A673 (cell line): ENCODE data around the gene CNDP1. TPM values are rescaled to one million over a fixed set of nuclear protein-coding genes. Genes with fewer than 3 reads are reported as not detected.

Source experiments
- BruUV-seq: library from RNA; stranded (reverse); fragments of 400-500 nt; replicated peaks from 2 replicates; lab custom pipeline; 2021; lab: Mats Ljungman, UMichigan
- CTCF ChIA-PET: fragments of 300-600 bp; sonication (Branson Sonifier 250); formaldehyde crosslinking; loops from one replicate; lab custom pipeline; 2022; ENCODE audit warnings: antibody characterized with exemption; lab: Charles Lee
- POLR2A ChIA-PET: fragments of 300-600 bp; sonication (Branson Sonifier 250); formaldehyde crosslinking; loops from one replicate; lab custom pipeline; 2022; ENCODE audit warnings: antibody characterized with exemption; ENCODE audit not compliant: low non-redundant PET; lab: Charles Lee
- DNase-seq: peaks from one replicate; pipeline ENCODE4 v3.0.0-alpha.2; 2015; ENCODE audit warnings: low spot score
- H3K27ac ChIP-seq: fragments of 200-600 bp; sonication (generic); 2 replicates; pipeline ENCODE4 v1.5.1; 2016; ENCODE audit warnings: mixed run types, low read depth, mild to moderate bottlenecking, mixed read lengths, antibody characterized with exemption, low read length; ENCODE audit not compliant: poor library complexity, severe bottlenecking
- H3K27me3 ChIP-seq: fragments of 200-600 bp; sonication (generic); replicated peaks from 2 replicates; pipeline ENCODE4 v1.6.1; 2017; ENCODE audit warnings: mixed run types, low read depth, mild to moderate bottlenecking, mixed read lengths, antibody characterized with exemption, low read length; ENCODE audit not compliant: insufficient read depth, poor library complexity
- H3K36me3 ChIP-seq: fragments of 200-600 bp; sonication (generic); 2 replicates; pipeline ENCODE4 v1.6.1; 2016; ENCODE audit warnings: mixed run types, mild to moderate bottlenecking, mixed read lengths, antibody characterized with exemption, low read length; ENCODE audit not compliant: insufficient read depth, poor library complexity, severe bottlenecking
- H3K4me1 ChIP-seq: fragments of 200-600 bp; sonication (generic); 2 replicates; pipeline ENCODE4 v1.6.1; 2017; ENCODE audit warnings: mixed run types, mild to moderate bottlenecking, mixed read lengths, antibody characterized with exemption, low read length; ENCODE audit not compliant: insufficient read depth, poor library complexity, severe bottlenecking
- H3K4me3 ChIP-seq: fragments of 200-600 bp; sonication (generic); 2 replicates; pipeline ENCODE4 v1.5.1; 2016; ENCODE audit warnings: low read depth, mixed run types, mild to moderate bottlenecking, mixed read lengths, low read length; ENCODE audit not compliant: poor library complexity, severe bottlenecking
- H3K9me3 ChIP-seq: fragments of 200-600 bp; sonication (generic); 2 replicates; pipeline ENCODE4 v1.6.1; 2016; ENCODE audit warnings: mixed run types, low read depth, mild to moderate bottlenecking, mixed read lengths, antibody characterized with exemption, low read length; ENCODE audit not compliant: poor library complexity, severe bottlenecking
- EZH2 ChIP-seq: fragments of 200-600 bp; sonication (generic); IDR thresholded peaks from 2 replicates; pipeline ENCODE4 v1.6.1; 2017; ENCODE audit warnings: borderline replicate concordance, low read depth, mild to moderate bottlenecking, mixed read lengths, antibody characterized with exemption, low read length; ENCODE audit not compliant: poor library complexity, severe bottlenecking
- intact Hi-C: fragments of 100-400 bp; cut with micrococcal nuclease; formaldehyde crosslinking; loops from one replicate; pipeline ENCODE4 v1.10.0; 2022; ENCODE audit not compliant: unreplicated experiment
- total RNA-seq: library from RNA; stranded (reverse); gene quantifications from 2 replicates; pipeline ENCODE4 v1.2.3, GENCODE V29; 2021
- TF ChIP-seq, protein P1 (sequence below): fragments of 300-800, 200-600 bp; sonication (generic); conservative IDR thresholded peaks from 2 replicates; pipeline ENCODE4 v1.5.1; 2017; ENCODE audit warnings: low read depth, mild to moderate bottlenecking, antibody characterized with exemption, low read length, moderate library complexity, mixed read lengths

CNDP1 gene
- total RNA-seq, 1 experiment from 2014 or later, result not detected

DNA sequence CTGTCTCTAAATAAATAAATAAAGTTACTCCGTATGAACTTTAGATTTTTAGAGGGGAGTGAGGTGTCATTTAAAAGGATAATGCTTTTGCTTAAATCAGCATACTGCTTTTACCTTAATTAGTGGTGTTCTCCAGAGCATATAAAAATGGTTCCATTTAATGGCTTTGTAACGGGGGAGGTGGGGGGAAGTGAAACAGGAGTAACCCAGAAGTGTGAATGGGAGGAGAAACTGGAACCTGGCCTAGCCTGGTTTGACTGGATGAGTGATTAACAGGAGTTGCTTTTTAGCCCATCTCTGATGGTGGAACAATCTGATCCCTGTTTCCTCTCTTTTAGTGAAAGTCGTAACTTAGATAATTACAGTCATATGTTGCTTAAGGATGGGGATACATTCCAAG, 36.5 kb upstream of the CNDP1 start:
- no peak for DNase-seq
- POLR2A ChIA-PET, result interaction anchor here (0.6 kb wide), 1 partner anchor 9 kb away, joined by 4 read pairs; no protein-coding TSS in a partner anchor
- intact Hi-C loops, result loop anchor here (10.0 kb wide), 1 partner anchor 303 kb away; no protein-coding TSS in a partner anchor
- Histone ChIP-seq H3K27me3 (no peaks in the 10 kb centered on the region), H3K27ac (no peak overlapping the region), H3K4me1 (peaks cover 8% of the 10 kb centered on the region), H3K4me3 (no peak overlapping the region), H3K9me3 (no peaks in the 10 kb centered on the region), H3K36me3 (peaks cover 15% of the 10 kb centered on the region)
- CTCF ChIA-PET, result no interaction called here
- no TSS peak for BruUV-seq
- no peak for TF ChIP-seq EZH2
- TF ChIP-seq, protein P1, sequence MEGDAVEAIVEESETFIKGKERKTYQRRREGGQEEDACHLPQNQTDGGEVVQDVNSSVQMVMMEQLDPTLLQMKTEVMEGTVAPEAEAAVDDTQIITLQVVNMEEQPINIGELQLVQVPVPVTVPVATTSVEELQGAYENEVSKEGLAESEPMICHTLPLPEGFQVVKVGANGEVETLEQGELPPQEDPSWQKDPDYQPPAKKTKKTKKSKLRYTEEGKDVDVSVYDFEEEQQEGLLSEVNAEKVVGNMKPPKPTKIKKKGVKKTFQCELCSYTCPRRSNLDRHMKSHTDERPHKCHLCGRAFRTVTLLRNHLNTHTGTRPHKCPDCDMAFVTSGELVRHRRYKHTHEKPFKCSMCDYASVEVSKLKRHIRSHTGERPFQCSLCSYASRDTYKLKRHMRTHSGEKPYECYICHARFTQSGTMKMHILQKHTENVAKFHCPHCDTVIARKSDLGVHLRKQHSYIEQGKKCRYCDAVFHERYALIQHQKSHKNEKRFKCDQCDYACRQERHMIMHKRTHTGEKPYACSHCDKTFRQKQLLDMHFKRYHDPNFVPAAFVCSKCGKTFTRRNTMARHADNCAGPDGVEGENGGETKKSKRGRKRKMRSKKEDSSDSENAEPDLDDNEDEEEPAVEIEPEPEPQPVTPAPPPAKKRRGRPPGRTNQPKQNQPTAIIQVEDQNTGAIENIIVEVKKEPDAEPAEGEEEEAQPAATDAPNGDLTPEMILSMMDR, result no peak

DNA sequence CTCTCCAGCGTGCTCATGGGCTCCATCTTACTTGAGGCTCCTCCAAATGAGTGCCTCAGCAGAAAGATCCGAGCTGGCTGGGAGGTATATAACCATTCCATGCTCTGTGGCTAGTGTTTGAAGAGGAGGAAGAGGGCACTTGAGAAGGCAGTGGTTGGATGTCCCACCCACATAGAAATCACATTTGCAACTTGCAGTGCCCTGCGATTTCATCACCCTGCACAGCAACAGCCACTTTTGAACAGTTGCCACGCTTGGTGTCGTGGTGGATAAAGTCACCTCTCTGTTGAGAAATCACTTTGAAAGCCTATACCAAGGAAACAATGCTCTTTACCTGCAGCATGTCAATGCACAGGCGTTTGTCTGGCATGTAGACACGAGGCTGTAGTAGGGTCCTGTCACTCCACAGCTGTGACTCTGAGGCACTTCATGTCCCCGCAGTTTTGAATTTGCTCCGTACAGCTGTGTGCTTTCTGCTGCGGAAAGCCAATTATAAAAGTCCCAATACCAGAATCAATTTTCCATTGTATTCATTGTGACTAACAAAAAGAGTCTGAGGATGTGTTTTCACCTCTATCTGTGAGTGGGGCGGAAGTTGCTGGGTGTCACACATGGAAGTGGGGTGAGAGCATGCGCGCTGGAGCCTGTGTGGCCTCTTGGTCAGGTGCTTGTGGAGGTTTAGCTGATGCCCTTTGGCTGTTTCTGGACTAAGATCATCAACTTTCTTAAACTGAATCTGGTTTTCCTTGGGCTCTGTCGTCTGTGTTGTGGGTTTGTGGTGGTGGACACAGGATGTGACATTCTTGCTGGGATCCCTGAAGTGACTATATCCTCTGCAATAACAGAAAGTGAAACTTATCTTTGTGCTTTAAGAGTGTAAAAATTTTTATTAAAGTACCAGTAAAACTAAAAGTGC, 35.3 kb upstream of the CNDP1 start:
- TF ChIP-seq, protein P1, result no peak
- no peak for TF ChIP-seq EZH2
- H3K4me3 ChIP-seq, result no peak overlapping the region
- BruUV-seq, result no TSS peak

DNA sequence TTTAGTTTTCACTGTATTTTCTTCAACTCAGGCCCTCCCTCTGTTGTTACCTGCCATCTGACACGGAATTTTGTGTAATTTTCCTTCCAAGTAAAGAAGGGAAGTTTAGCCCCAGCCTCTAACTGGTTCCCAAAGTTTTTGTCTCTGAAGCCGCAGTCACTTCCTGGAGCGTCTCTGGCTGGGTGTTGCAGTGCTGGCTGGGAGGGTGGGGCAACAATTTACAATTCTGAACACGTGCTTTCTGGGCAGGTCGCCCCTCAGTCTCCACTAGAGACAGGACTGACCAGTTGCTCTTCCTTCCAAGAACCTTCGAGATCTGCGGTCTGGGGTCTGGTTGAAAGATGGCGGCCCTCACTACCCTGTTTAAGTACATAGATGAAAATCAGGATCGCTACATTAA, 34.7 kb upstream of the CNDP1 start:
- no peak for DNase-seq
- CTCF ChIA-PET, result no interaction called here
- Histone ChIP-seq H3K27ac (peak overlapping the region; percentile 4), H3K27me3 (no peaks in the 10 kb centered on the region), H3K36me3 (peaks cover 16% of the 10 kb centered on the region), H3K9me3 (no peaks in the 10 kb centered on the region), H3K4me1 (peaks cover 8% of the 10 kb centered on the region), H3K4me3 (no peak overlapping the region)
- no TSS peak for BruUV-seq
- intact Hi-C loops, result loop anchor here (10.0 kb wide), 1 partner anchor 305 kb away; no protein-coding TSS in a partner anchor
- TF ChIP-seq EZH2, result no peak
- TF ChIP-seq, protein P1, result no peak
- POLR2A ChIA-PET, result no interaction called here

More for the DNA sequence above, 35.3 kb upstream of the CNDP1 start:
- H3K27me3 ChIP-seq, result no peaks in the 10 kb centered on the region
- ChIA-PET CTCF (no interaction called here), POLR2A (no interaction called here)
- no peak for DNase-seq
- peaks cover 16% of the 10 kb centered on the region for H3K36me3 ChIP-seq
- peaks cover 8% of the 10 kb centered on the region for H3K4me1 ChIP-seq
- no peaks in the 10 kb centered on the region for H3K9me3 ChIP-seq
- intact Hi-C loops, result loop anchor here (10.0 kb wide), 1 partner anchor 304 kb away; no protein-coding TSS in a partner anchor
- peak overlapping the region; percentile 4 for H3K27ac ChIP-seq
